Neutrophil (primary cell): ENCODE data around the gene PRKG1.

Experiments used
- H3K27ac ChIP-seq: fragments of 200-600 bp; sonication (generic); 2 replicates; pipeline ENCODE4 v1.5.1; 2016; ENCODE audit warnings: mild to moderate bottlenecking, moderate library complexity
- H3K27me3 ChIP-seq: fragments of 200-600 bp; sonication (generic); 2 replicates; pipeline ENCODE4 v1.6.0; 2016; ENCODE audit warnings: mild to moderate bottlenecking
- H3K36me3 ChIP-seq: fragments of 200-600 bp; sonication (generic); 2 replicates; pipeline ENCODE4 v1.5.1; 2017
- H3K4me1 ChIP-seq, 2 experiments: fragments of 200-600 bp in 1 of 2; sonication (generic) in 1 of 2; 1 replicate in 1 of 2; 2 replicates in 1 of 2; pipeline versions ENCODE4 v1.5.1 to v1.6.1; 2013 to 2016; ENCODE audit warnings: low read depth in 1 of 2, low read length in 1 of 2, mild to moderate bottlenecking in 1 of 2, moderate library complexity in 1 of 2; ENCODE audit not compliant: control insufficient read depth in 1 of 2, insufficient read depth in 1 of 2
- H3K4me3 ChIP-seq, 2 experiments: fragments of 200-600 bp in 1 of 2; sonication (generic) in 1 of 2; 1 replicate in 1 of 2; 2 replicates in 1 of 2; pipeline ENCODE4 v1.5.1; 2013 to 2016; ENCODE audit warnings: low read depth in 1 of 2, low read length in 1 of 2, mild to moderate bottlenecking in 1 of 2, moderate library complexity in 1 of 2
- H3K9me3 ChIP-seq: fragments of 200-600 bp; sonication (generic); 2 replicates; pipeline ENCODE4 v1.5.1; 2016
- CTCF ChIP-seq: fragments of 200-600 bp; sonication (generic); IDR thresholded peaks from 2 replicates; pipeline ENCODE4 v1.5.1; 2016; ENCODE audit warnings: antibody characterized with exemption

The PRKG1 gene

GRCh38 chr10:51113007-51113406 lies 38.7 kb downstream of the PRKG1 start:
- Histone ChIP-seq H3K27me3 (no peaks in the 10 kb centered on the region), H3K4me3 (no peak overlapping the region), H3K27ac (no peak overlapping the region), H3K9me3 (no peaks in the 10 kb centered on the region), H3K4me1 (no peaks in the 10 kb centered on the region), H3K36me3 (no peaks in the 10 kb centered on the region)
- no peak for TF ChIP-seq CTCF

GRCh38 chr10:51117053-51117660 lies 42.9 kb downstream of the PRKG1 start:
- no peaks in the 10 kb centered on the region for H3K4me1 ChIP-seq
- no peak overlapping the region for H3K4me3 ChIP-seq
- no peaks in the 10 kb centered on the region for H3K9me3 ChIP-seq
- H3K27me3 ChIP-seq = no peaks in the 10 kb centered on the region
- TF ChIP-seq CTCF = no peak
- H3K27ac ChIP-seq = no peak overlapping the region
- no peaks in the 10 kb centered on the region for H3K36me3 ChIP-seq

- Histone ChIP-seq H3K4me1 (no peaks in the 10 kb centered on the region), H3K27ac (no peak overlapping the region), H3K9me3 (no peaks in the 10 kb centered on the region), H3K4me3 (no peak overlapping the region), H3K36me3 (no peaks in the 10 kb centered on the region), H3K27me3 (no peaks in the 10 kb centered on the region)
- no peak for TF ChIP-seq CTCF
Measured at GRCh38 chr10:51117794-51118193, 43.5 kb downstream of the PRKG1 start.

- Histone ChIP-seq H3K4me1 (no peaks in the 10 kb centered on the region), H3K9me3 (no peaks in the 10 kb centered on the region), H3K36me3 (no peaks in the 10 kb centered on the region), H3K4me3 (no peak overlapping the region), H3K27ac (no peak overlapping the region), H3K27me3 (no peaks in the 10 kb centered on the region)
- TF ChIP-seq CTCF = no peak
Measured at GRCh38 chr10:51119441-51119840, 45.2 kb downstream of the PRKG1 start.

GRCh38 chr10:51121861-51122260 lies 47.6 kb downstream of the PRKG1 start:
- TF ChIP-seq CTCF = no peak
- H3K9me3 ChIP-seq = no peaks in the 10 kb centered on the region
- no peak overlapping the region for H3K4me3 ChIP-seq
- H3K36me3 ChIP-seq = no peaks in the 10 kb centered on the region
- H3K27me3 ChIP-seq = no peaks in the 10 kb centered on the region
- H3K27ac ChIP-seq = no peak overlapping the region
- no peaks in the 10 kb centered on the region for H3K4me1 ChIP-seq

- no peak for TF ChIP-seq CTCF
- H3K9me3 ChIP-seq = no peaks in the 10 kb centered on the region
- H3K27me3 ChIP-seq = no peaks in the 10 kb centered on the region
- H3K27ac ChIP-seq = no peak overlapping the region
- H3K4me1 ChIP-seq = no peaks in the 10 kb centered on the region
- H3K4me3 ChIP-seq = no peak overlapping the region
- no peaks in the 10 kb centered on the region for H3K36me3 ChIP-seq
Measured at GRCh38 chr10:51124852-51125251, 50.6 kb downstream of the PRKG1 start.
